ENCODE measurements around the gene BSN. TPM values are rescaled to one million over a fixed set of nuclear protein-coding genes. Genes with fewer than 3 reads are reported as not detected.

Gene BSN
- total RNA-seq, 2 donors from 2014 or later: 0.17 to 0.21 TPM

GRCh38 chr3:49662720-49663413 lies 108.6 kb downstream of the BSN start:
- Histone ChIP-seq H3K9me3 (no peaks in the 10 kb centered on the region), H3K4me3 (no peak overlapping the region), H3K4me1 (no peaks in the 10 kb centered on the region), H3K36me3 (no peaks in the 10 kb centered on the region), H3K27me3 (no peaks in the 10 kb centered on the region), H3K9ac (ENCODE audit: low read depth in 2 of 2, low read length in 2 of 2) (no peak overlapping the region), H3K27ac (no peak overlapping the region)
- DNase-seq: no peak
- intact Hi-C loops (cut with DNase I): no loop called here
- no peak for TF ChIP-seq CTCF (IDR thresholded peaks at IDR 0.05)

GRCh38 chr3:49663831-49664230 lies 109.6 kb downstream of the BSN start:
- no peaks in the 10 kb centered on the region for H3K36me3 ChIP-seq
- no peak overlapping the region for H3K9ac ChIP-seq (ENCODE audit: low read depth in 2 of 2, low read length in 2 of 2)
- H3K27ac ChIP-seq: no peak overlapping the region
- no peaks in the 10 kb centered on the region for H3K27me3 ChIP-seq
- TF ChIP-seq CTCF (IDR thresholded peaks at IDR 0.05): no peak
- no peak for DNase-seq
- H3K9me3 ChIP-seq: no peaks in the 10 kb centered on the region
- no peaks in the 10 kb centered on the region for H3K4me1 ChIP-seq
- no peak overlapping the region for H3K4me3 ChIP-seq
- intact Hi-C loops (cut with DNase I): no loop called here

GRCh38 chr3:49664300-49664699 lies 110.0 kb downstream of the BSN start:
- Histone ChIP-seq H3K27ac (no peak overlapping the region), H3K27me3 (no peaks in the 10 kb centered on the region), H3K9me3 (no peaks in the 10 kb centered on the region), H3K4me3 (no peak overlapping the region), H3K36me3 (no peaks in the 10 kb centered on the region), H3K9ac (ENCODE audit: low read depth in 2 of 2, low read length in 2 of 2) (no peak overlapping the region), H3K4me1 (no peaks in the 10 kb centered on the region)
- TF ChIP-seq CTCF (IDR thresholded peaks at IDR 0.05): no peak
- no peak for DNase-seq
- intact Hi-C loops (cut with DNase I): no loop called here

GRCh38 chr3:49665822-49666519 lies 111.7 kb downstream of the BSN start:
- H3K9ac ChIP-seq (ENCODE audit: low read depth in 2 of 2, low read length in 2 of 2): no peak overlapping the region
- no peaks in the 10 kb centered on the region for H3K27me3 ChIP-seq
- no peaks in the 10 kb centered on the region for H3K9me3 ChIP-seq
- no peaks in the 10 kb centered on the region for H3K36me3 ChIP-seq
- no peak overlapping the region for H3K27ac ChIP-seq
- no peaks in the 10 kb centered on the region for H3K4me1 ChIP-seq
- no peak for TF ChIP-seq CTCF (IDR thresholded peaks at IDR 0.05)
- no peak overlapping the region for H3K4me3 ChIP-seq
- intact Hi-C loops (cut with DNase I): no loop called here
- no peak for DNase-seq

- Histone ChIP-seq H3K27ac (no peak overlapping the region), H3K9me3 (no peaks in the 10 kb centered on the region), H3K4me1 (no peaks in the 10 kb centered on the region), H3K4me3 (no peak overlapping the region), H3K27me3 (no peaks in the 10 kb centered on the region), H3K36me3 (no peaks in the 10 kb centered on the region), H3K9ac (ENCODE audit: low read depth in 2 of 2, low read length in 2 of 2) (no peak overlapping the region)
- TF ChIP-seq CTCF (IDR thresholded peaks at IDR 0.05): no peak
- no peak for DNase-seq
- intact Hi-C loops (cut with DNase I): no loop called here
Measured at GRCh38 chr3:49666592-49666991, 112.3 kb downstream of the BSN start.

All from colonic mucosa (tissue), 4 donors.